ENCODE data around the gene TCTN3. TPM values are rescaled to one million over a fixed set of nuclear protein-coding genes. Genes with fewer than 3 reads are reported as not detected.
"Not testable (repeated sequence)": the region's sequence is repeated elsewhere in the genome, so short reads cannot be mapped to it uniquely, and the experiment has no call there.

TCTN3 gene, protein sequence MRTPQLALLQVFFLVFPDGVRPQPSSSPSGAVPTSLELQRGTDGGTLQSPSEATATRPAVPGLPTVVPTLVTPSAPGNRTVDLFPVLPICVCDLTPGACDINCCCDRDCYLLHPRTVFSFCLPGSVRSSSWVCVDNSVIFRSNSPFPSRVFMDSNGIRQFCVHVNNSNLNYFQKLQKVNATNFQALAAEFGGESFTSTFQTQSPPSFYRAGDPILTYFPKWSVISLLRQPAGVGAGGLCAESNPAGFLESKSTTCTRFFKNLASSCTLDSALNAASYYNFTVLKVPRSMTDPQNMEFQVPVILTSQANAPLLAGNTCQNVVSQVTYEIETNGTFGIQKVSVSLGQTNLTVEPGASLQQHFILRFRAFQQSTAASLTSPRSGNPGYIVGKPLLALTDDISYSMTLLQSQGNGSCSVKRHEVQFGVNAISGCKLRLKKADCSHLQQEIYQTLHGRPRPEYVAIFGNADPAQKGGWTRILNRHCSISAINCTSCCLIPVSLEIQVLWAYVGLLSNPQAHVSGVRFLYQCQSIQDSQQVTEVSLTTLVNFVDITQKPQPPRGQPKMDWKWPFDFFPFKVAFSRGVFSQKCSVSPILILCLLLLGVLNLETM
- 10 to 100 TPM; 22.1 to 42.3 (median 35.2) TPM for polyA plus RNA-seq (ENCODE audit: low read depth in 6 of 6)

DNA sequence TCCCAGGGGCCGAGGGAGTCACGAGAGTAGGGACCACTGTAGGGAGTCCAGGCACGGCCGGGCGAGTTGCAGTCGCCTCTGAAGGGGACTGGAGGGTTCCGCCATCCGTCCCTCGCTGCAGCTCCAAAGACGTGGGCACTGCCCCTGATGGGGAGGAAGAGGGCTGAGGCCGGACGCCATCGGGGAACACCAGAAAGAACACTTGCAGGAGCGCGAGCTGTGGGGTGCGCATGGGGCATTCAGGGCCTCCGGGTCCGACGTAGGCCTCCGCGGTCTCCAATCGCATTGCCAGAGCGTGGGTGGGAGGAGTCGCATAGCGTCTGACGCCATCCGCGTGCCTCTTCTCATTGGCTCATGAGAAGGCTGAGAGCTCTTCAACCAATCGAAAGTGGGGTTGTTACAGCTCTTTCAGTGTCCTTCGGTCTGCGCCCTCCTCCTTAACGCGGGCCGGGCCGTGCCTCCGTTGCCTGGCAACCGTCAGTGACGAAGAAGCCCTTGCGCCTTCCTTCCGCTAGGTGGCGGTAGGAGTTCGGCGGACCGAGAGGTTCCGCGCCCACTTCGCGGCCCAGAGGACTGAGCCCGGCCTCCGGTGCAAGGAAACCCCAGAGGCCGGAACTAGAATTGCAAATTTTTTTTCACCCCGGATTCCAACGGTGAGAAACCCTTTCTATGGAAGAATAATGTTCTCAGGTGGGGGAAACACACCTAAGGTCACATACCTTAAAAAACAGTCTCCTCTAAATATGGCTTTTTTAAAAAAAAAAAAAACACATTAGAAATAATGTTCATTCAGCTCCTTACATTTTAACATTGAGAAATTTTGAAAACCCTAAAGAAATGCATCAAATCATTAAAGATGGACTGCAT, at the start of gene TCTN3:
Gene TCTN3 (minus strand): TSS at position 260 of the 867 bp plus-strand sequence. CDS start 28 bp downstream, at position 232.
- ATAC-seq (ENCODE audit: low read depth in 2 of 2): peak; percentile 93 to 95
- peak; percentile 96 for DNase-seq
- peak within 1 kb of the TSS; percentile 93 to 99 (median 97) for H3K4me3 Mint-ChIP-seq
- H3K27me3 Mint-ChIP-seq: no peaks in the 10 kb centered on the region
- peaks cover 44 to 72% (median 68%) of the 10 kb centered on the region in 3 donors for H3K4me1 Mint-ChIP-seq
- H3K9me3 Mint-ChIP-seq: peaks cover 0 to 6% (median 0%) of the 10 kb centered on the region in 7 donors
- H3K27ac Mint-ChIP-seq: peak within 1 kb of the TSS; percentile 94 to 100 (median 98)
- H3K36me3 Mint-ChIP-seq: peaks cover 5 to 6% of the 10 kb centered on the region in 2 donors

DNA sequence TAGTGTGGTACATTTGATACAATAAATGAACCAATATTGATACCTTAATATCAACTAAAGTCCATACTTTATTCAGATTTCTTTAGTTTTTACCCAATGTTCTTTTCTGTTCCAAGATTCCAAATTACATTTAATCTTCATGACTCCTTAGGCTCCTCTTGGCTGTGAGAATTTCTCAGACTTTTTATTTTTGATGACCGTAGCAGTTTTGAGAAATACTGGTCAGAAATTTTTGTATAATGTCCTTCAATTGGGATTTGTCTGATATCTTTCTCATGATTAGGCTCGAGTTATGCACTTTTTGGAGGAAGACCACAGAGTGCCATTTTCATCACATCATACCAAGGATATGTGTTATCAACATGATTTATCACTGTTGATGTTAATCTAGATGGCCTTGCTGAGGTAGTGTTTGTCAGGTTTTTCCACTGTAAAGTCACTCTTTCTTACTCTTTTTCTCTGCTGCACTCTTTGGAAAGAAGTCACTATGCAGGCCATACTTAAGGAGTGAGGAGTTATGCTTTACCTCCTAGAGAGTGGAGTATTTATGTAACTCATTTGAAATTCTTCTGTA, 49.3 kb upstream of the TCTN3 start:
- H3K9me3 Mint-ChIP-seq: peaks cover 0 to 9% (median 5%) of the 10 kb centered on the region in 7 donors
- DNase-seq (no peak), ATAC-seq (ENCODE audit: low read depth in 2 of 2) (no peak)
- H3K27ac Mint-ChIP-seq: peak overlapping the region; percentile 64 to 95 (median 88)
- H3K36me3 Mint-ChIP-seq: peaks cover 0 to 14% of the 10 kb centered on the region in 2 donors
- peaks cover 43 to 67% (median 65%) of the 10 kb centered on the region in 3 donors for H3K4me1 Mint-ChIP-seq
- peak overlapping the region; percentile 65 to 91 (median 82) for H3K4me3 Mint-ChIP-seq
- no peaks in the 10 kb centered on the region for H3K27me3 Mint-ChIP-seq

DNA sequence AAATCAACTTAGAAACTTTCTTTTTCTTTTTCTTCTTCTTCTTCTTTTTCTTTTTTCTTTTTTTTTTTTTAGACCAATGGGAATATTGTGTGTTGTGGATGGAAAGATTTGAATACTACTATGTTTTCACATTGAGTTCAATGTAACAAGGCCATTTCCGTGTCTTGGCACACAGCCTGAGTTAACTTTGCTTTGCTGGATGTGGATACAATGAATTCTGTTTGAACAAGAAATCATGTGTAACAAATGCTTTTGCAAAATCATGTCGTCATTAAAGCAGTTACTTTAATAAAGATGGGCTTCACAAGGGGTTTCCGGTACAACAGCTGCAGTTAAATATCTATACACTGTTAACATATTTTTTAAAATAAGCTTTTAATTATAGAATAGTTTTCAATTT, 48.8 kb upstream of the TCTN3 start:
- ATAC-seq (ENCODE audit: low read depth in 2 of 2) (no peak), DNase-seq (no peak)
- Mint-ChIP-seq H3K4me1 (peaks cover 43 to 63% (median 63%) of the 10 kb centered on the region in 3 donors), H3K36me3 (peaks cover 0 to 13% of the 10 kb centered on the region in 2 donors), H3K27ac (peak overlapping the region; percentile 89 to 98 (median 94)), H3K9me3 (peaks cover 0 to 9% (median 5%) of the 10 kb centered on the region in 7 donors), H3K4me3 (peak overlapping the region; percentile 83 to 93 (median 88)), H3K27me3 (no peaks in the 10 kb centered on the region)

DNA sequence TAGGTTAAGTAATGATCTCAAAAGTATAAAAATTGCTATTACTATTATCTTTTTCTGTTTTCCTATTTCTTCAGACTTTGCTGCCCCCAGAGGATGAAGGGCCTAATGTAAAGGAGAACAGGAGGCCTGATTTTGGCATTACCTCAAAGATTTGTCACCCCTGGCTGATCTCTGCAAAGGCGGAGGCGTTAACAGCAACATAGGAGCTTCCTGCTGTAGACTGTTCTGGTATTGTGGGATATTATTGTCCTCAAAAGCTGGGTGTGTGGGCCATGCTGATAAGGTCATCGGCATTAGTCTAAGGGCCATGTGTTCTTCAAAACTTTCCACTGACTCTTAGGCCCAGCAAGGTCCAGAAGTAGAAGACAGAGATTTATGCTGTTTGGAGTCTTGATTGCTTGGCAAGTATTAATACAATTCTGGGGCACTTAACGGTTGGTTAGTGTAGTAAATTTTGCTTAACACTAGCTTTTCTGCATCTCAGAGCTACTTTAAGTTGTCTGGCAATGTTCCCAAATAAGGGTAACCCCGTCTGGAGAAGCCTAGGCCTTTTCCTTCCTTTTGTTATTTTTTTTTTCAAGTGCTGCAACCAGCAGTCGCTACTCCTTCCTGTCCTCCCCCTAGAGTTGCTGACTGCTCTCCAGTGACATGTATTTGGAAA, 48.2 kb upstream of the TCTN3 start:
- no peaks in the 10 kb centered on the region for H3K27me3 Mint-ChIP-seq
- peak; percentile 64 for DNase-seq
- peak; percentile 87 to 88 for ATAC-seq (ENCODE audit: low read depth in 2 of 2)
- H3K36me3 Mint-ChIP-seq: peaks cover 0 to 7% of the 10 kb centered on the region in 2 donors
- peak overlapping the region; percentile 89 to 98 (median 94) for H3K27ac Mint-ChIP-seq
- peaks cover 0 to 8% (median 5%) of the 10 kb centered on the region in 7 donors for H3K9me3 Mint-ChIP-seq
- H3K4me1 Mint-ChIP-seq: peaks cover 43 to 60% (median 58%) of the 10 kb centered on the region in 3 donors
- peak overlapping the region; percentile 83 to 93 (median 88) for H3K4me3 Mint-ChIP-seq

DNA sequence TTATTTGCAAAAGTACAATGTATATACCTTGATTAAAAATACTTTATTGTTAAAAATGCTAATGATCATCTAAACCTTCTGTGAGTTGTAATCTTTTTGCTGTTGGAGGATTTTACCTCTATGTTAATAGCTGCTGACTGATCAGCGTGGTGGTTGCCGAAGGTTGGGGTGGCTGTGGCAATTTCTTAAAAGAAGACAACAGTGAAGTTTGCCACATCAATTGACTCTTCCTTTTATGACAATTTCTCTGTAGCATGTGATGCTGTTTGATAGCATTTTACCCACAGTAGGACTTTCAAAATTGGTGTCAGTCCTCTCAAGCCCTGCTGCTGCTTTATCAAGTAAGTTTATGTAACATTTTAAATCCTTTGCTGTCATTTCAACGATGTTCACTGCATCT, 45.3 kb upstream of the TCTN3 start:
- H3K4me3 Mint-ChIP-seq: no peak overlapping the region
- no peaks in the 10 kb centered on the region for H3K36me3 Mint-ChIP-seq
- DNase-seq (no peak), ATAC-seq (ENCODE audit: low read depth in 2 of 2) (no peak)
- H3K4me1 Mint-ChIP-seq: peaks cover 24 to 43% (median 31%) of the 10 kb centered on the region in 3 donors
- H3K9me3 Mint-ChIP-seq: no peaks in the 10 kb centered on the region
- no peaks in the 10 kb centered on the region for H3K27me3 Mint-ChIP-seq
- H3K27ac Mint-ChIP-seq: peak overlapping the region in 1 of 6 donors; percentile 5

DNA sequence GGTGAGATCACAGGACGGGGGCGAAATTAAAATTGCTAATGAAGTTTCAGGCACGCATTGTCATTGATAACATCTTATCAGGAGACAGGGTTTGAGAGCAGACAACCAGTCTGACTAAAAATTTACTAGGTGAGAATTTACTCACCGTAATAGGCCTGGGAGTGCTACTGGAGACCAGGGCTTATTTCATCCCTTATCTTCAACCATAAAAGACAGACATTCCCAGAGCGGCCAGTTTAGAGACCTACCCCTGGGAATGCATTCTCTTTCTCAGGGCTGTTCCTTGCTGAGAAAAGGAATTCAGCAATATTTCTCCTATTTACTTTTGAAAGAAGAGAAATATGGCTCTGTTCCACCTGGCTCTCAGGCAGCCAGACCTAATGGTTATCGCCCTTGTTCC, 39.2 kb upstream of the TCTN3 start:
- H3K36me3 Mint-ChIP-seq; DNase-seq; H3K27me3 Mint-ChIP-seq; H3K9me3 Mint-ChIP-seq; ATAC-seq (ENCODE audit: low read depth in 2 of 2); H3K27ac Mint-ChIP-seq: not testable (repeated sequence)
- Mint-ChIP-seq H3K4me3 (peak overlapping the region in 1 of 8 donors; percentile 29), H3K4me1 (peaks cover 18 to 45% (median 20%) of the 10 kb centered on the region in 3 donors)

DNA sequence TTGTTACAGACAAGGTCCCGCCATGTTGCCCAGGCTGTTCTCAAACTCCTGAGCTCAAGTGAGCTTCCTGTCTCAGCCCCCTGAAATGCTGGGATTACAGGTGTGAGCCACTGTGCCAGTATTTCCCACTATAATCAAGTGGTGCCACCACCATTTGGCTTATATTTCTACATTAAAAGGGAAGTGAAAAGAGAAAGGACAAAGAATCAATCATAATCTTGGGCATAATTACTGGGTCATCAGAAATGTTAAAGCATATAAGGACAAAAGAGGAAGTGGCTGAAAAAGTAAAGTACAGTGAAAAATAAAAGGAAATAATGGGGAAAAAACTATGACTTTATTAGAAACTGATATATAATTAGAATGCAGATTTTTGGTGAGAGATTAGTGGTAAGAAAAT, 36.5 kb upstream of the TCTN3 start:
- peak overlapping the region in 6 of 8 donors; percentile 12 to 47 (median 32) for H3K4me3 Mint-ChIP-seq
- ATAC-seq (ENCODE audit: low read depth in 2 of 2): peak; percentile 72 to 80

DNA sequence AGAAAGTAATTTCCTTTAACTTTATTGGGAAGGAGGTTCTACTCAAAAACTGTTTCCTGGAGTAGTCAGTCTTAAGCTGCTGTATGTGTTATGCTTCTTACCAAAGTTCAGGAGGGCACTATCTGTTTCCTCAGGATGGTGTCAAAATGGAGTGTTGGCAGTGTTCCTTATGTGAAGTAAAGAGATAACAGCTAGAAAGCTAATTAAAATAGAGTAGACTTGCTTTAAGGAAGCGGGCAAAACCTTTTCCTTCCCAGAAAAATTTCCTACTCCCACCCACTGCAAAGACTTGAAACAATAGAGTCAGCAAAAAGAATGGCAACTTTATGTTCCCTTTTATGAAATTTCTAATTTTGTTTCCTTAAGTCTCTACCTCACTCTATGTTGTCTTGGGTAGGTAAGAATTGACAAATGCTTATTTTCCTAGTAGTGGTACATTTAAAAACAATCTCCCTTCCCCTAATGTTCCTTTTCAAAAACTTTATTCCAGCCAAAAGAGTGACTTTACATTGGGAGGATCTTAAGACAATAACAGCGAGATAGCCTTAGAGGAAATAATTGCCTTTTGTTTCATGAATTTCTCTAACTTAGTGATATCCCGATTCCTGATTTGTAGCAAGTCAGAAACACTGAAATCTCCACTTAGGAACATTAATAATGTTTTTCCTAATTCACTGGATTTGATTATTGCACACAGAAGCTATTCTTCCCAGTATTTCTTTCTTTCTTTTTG, 35.8 kb upstream of the TCTN3 start:
- H3K9me3 Mint-ChIP-seq: peaks cover 0 to 15% (median 5%) of the 10 kb centered on the region in 7 donors
- no peak overlapping the region for H3K4me3 Mint-ChIP-seq
- ATAC-seq (ENCODE audit: low read depth in 2 of 2) (no peak), DNase-seq (no peak)
- H3K27ac Mint-ChIP-seq: peak overlapping the region in 5 of 6 donors; percentile 1 to 86 (median 55)
- H3K36me3 Mint-ChIP-seq: no peaks in the 10 kb centered on the region
- H3K27me3 Mint-ChIP-seq: no peaks in the 10 kb centered on the region
- peaks cover 18 to 38% (median 20%) of the 10 kb centered on the region in 3 donors for H3K4me1 Mint-ChIP-seq

More for the DNA sequence above, 36.5 kb upstream of the TCTN3 start:
- DNase-seq: peak; percentile 42
- no peaks in the 10 kb centered on the region for H3K27me3 Mint-ChIP-seq
- peaks cover 0 to 10% (median 0%) of the 10 kb centered on the region in 7 donors for H3K9me3 Mint-ChIP-seq
- H3K36me3 Mint-ChIP-seq: no peaks in the 10 kb centered on the region
- H3K4me1 Mint-ChIP-seq: peaks cover 18 to 38% (median 20%) of the 10 kb centered on the region in 3 donors
- H3K27ac Mint-ChIP-seq: peak overlapping the region in 5 of 6 donors; percentile 55 to 86 (median 70)

DNA sequence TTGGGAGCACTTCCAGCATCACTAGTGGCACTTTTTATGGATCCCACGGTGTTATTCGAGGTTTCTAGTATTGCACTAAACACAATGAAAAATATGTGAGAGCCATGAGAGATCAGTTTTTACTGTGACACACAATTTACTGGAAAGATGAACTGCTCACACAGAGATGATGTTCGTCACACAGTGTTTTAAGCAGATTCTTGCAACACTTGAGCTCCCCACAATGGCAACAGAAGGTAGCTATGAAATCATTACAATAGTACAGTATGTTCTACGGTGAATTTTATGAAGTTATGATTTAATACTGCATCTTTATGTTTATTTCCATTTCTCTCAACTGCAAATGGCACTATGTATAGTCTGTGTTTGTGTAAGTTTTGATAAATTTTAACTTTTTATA, 34.8 kb upstream of the TCTN3 start:
- DNase-seq: no peak
- Mint-ChIP-seq H3K4me3 (no peak overlapping the region), H3K4me1 (peaks cover 18 to 39% (median 20%) of the 10 kb centered on the region in 3 donors), H3K36me3 (no peaks in the 10 kb centered on the region), H3K9me3 (peaks cover 0 to 18% (median 5%) of the 10 kb centered on the region in 7 donors), H3K27ac (no peak overlapping the region), H3K27me3 (no peaks in the 10 kb centered on the region)
- ATAC-seq (ENCODE audit: low read depth in 2 of 2): peak; percentile 35 to 50

DNA sequence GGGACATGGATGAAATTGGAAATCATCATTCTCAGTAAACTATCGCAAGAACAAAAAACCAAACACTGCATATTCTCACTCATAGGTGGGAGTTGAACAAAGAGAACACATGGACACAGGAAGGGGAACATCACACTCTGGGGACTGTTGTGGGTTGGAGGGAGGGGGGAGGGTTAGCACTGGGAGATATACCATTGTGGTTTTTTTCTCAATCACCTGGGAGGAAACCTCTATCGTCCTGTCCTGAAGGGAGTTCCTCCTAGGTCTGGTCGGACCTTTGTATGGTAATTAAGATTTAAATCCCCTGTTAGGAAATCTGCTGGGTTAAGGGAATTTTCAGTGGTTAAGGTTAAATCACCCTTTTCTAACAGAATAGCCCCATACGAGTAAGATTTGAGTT, 28.8 kb upstream of the TCTN3 start:
- Mint-ChIP-seq H3K4me1 (peaks cover 4 to 10% (median 8%) of the 10 kb centered on the region in 3 donors), H3K9me3 (peaks cover 0 to 19% (median 4%) of the 10 kb centered on the region in 7 donors)
- not testable (repeated sequence) for H3K36me3 Mint-ChIP-seq

DNA sequence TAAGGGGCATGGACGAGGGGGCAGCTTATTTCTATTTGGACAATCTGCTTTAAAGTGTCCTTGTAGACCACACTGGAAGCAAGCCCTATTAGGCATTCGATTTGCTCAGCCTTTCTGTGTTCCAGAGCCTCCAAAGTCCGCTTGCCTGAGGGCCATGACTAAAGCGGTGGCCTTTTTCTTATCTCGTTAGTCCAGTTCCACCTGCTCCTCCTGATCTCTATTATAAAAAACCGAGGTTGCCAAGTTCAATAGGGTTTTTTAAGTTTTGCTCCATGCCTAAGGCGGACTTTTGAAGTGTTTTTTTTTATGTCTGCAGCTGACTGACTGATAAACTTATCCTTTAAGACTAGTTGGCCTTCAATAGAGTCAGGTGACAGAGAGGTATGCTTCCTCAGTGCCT, 27.0 kb upstream of the TCTN3 start:
- not testable (repeated sequence) for H3K27ac Mint-ChIP-seq; H3K27me3 Mint-ChIP-seq; H3K36me3 Mint-ChIP-seq; ATAC-seq (ENCODE audit: low read depth in 2 of 2); DNase-seq; H3K4me3 Mint-ChIP-seq
- Mint-ChIP-seq H3K9me3 (peaks cover 0 to 19% (median 4%) of the 10 kb centered on the region in 7 donors), H3K4me1 (peaks cover 4 to 13% (median 10%) of the 10 kb centered on the region in 3 donors)

More for the DNA sequence above, 28.8 kb upstream of the TCTN3 start:
- H3K27me3 Mint-ChIP-seq; H3K4me3 Mint-ChIP-seq; DNase-seq; ATAC-seq (ENCODE audit: low read depth in 2 of 2): not testable (repeated sequence)
- peak overlapping the region in 2 of 6 donors; percentile 51 to 70 for H3K27ac Mint-ChIP-seq
